Endothelial cell of umbilical vein (primary cell): ENCODE measurements around the gene EIF4G2.

Experiments used
- GATA2 ChIP-seq: IDR thresholded peaks from 2 replicates; pipeline ENCODE4 v1.7.0; 2011; ENCODE audit warnings: low read depth, mild to moderate bottlenecking, moderate library complexity, mixed read lengths, low read length; ENCODE audit not compliant: insufficient read length, insufficient read depth
- POLR2A ChIP-seq: IDR thresholded peaks from 2 replicates; pipeline ENCODE4 v1.6.1; 2012; ENCODE audit warnings: low read depth, mild to moderate bottlenecking, control low read depth, low read length
- POLR2AphosphoS5 ChIP-seq: IDR thresholded peaks from 2 replicates; pipeline ENCODE4 v1.6.1; 2012; ENCODE audit warnings: low read depth, mild to moderate bottlenecking, control low read depth, low read length, moderate library complexity; ENCODE audit not compliant: insufficient read depth
- TF ChIP-seq, protein P1 (sequence below), 2 donors: IDR thresholded peaks; 1 replicate in 1 of 2; 2 replicates in 1 of 2; pipeline ENCODE4 v1.5.1; 2011; ENCODE audit warnings: low read length in 2 of 2, mild to moderate bottlenecking in 2 of 2, moderate library complexity in 2 of 2, control low read depth in 1 of 2, inconsistent platforms in 1 of 2, low read depth in 1 of 2; ENCODE audit not compliant: insufficient read depth in 1 of 2; ENCODE audit errors: extremely low read depth in 1 of 2

DNA sequence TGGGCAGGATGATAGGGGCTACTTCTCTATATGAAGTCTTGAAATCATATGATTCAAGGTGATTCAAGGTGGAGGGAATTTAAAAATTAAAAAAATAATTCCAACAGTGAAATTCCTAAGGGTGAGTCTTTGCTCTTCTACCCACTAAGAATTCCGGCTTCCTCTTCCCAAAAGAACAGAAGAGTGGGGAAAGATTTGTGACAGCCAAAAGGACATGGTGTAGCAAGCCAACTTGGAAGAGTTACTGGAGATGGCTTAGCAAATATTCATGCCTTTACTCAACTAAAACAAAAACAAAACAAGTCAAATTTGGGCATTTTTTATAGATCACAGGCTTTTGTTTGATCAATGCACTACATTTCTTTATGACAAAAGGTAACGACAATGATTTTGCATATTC is 36.9 kb upstream of the EIF4G2 start:
- TF ChIP-seq, protein P1, sequence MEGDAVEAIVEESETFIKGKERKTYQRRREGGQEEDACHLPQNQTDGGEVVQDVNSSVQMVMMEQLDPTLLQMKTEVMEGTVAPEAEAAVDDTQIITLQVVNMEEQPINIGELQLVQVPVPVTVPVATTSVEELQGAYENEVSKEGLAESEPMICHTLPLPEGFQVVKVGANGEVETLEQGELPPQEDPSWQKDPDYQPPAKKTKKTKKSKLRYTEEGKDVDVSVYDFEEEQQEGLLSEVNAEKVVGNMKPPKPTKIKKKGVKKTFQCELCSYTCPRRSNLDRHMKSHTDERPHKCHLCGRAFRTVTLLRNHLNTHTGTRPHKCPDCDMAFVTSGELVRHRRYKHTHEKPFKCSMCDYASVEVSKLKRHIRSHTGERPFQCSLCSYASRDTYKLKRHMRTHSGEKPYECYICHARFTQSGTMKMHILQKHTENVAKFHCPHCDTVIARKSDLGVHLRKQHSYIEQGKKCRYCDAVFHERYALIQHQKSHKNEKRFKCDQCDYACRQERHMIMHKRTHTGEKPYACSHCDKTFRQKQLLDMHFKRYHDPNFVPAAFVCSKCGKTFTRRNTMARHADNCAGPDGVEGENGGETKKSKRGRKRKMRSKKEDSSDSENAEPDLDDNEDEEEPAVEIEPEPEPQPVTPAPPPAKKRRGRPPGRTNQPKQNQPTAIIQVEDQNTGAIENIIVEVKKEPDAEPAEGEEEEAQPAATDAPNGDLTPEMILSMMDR (IDR thresholded peaks at IDR 0.05; ENCODE audit: extremely low read depth in 1 of 2, insufficient read depth in 1 of 2, low read depth in 1 of 2, low read length in 2 of 2), result no peak
- TF ChIP-seq POLR2AphosphoS5, result no peak
- TF ChIP-seq GATA2, result no peak
- TF ChIP-seq POLR2A, result no peak
